Endothelial cell of hepatic sinusoid (primary cell): ENCODE measurements around the gene SDF2L1.
"Not testable (repeated sequence)": the region's sequence is repeated elsewhere in the genome, so short reads cannot be mapped to it uniquely, and the experiment has no call there.

Source experiments
- in situ Hi-C: cut with HindIII; loops from 2 replicates; pipeline ENCODE4 v1.10.0; 2017; ENCODE audit warnings: low sequenced_read_pairs

Gene SDF2L1

DNA sequence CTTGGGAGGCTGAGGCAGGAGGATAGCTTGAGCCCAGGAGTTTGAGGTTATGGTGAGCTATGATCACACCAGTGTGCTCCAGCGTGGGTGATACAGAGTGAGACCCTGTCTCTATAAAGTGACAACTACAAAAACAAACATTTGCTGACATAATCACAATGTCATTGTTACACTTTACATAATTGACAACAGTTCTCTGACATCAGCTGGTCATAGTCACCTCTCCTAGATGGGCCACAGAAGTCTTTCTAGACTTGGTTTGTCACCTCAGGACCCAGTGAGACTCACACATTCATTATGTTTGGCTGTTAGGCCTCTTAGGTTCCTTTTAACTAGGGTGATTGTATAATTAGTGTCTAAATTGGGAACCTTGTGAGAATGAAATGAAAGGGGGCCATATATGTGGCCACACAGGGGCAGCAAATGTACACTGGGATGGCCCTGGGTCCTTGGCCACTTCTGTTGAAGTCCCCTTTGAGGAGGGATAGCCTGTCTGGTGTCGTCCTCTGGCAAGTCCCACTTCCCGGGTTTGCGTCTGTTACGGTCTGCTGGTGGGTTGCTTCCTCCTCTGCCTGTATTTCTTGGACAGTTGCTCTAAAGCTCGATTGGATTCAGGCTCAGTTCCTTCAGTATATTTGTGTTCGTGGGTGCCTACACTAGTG lies 17.9 kb downstream of the SDF2L1 start:
- in situ Hi-C loops, result no loop called here

GRCh38 chr22:21660904-21661303 lies 18.8 kb downstream of the SDF2L1 start:
- in situ Hi-C loops, result no loop called here

DNA sequence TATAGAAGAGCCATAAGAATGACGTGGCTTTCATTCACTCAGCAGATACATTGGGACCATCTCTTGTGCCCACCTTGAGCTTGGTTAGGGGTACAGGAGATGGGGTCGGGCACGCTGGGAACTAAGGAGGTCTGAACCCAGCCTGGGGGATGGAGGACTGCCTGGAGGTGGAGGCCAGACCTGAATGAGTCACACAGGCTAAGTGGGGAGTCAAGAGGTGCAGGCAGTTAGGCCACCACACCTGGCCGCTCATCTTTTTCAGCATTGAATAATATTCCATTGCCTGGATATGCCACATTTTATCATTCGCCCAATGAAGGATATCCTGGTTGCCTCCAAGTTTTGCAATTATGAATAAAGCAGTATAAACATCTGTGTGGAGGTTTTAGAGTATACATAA lies 19.9 kb downstream of the SDF2L1 start:
- in situ Hi-C loops, result no loop called here

- in situ Hi-C loops, result no loop called here
These were observed 21.6 kb downstream of the SDF2L1 start for GRCh38 chr22:21663738-21664137.

DNA sequence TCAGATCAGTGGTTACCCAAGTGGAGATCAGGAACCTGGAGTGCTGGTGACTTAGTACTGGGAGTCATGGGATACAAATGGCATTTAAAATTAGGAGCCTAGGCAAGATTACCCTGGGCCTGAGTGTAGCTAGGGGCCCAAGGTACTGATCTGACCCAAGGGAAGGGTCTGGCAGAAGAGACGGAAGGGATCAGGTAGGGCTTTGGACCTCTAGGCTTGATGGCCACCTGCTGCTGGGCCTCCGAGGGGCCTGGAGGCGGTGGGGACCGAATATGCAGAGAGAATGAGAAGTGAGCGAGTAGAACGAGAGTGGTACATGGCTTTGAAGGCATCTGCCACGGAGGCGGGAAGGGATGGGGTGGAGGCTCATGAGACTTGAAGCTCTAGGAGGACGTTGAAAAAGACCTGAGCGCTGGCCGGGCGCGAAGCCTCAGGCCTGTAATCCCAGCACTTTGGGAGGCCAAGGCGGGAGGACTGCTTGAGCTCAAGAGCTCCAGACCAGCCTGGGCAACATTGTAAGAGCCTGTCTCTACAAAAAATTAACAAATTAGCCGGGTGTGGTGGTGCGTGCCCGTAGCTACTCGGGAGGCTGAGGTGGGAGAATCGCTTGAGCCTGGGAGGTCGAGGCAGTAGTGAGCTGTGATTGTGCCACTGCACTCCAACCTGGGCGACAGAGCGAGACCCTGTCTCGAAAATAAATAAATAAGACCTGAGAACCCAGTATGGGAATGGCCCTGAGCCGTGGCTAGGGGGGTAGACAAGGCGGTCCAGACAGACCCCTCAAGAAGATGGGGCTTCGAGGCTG lies 23.1 kb downstream of the SDF2L1 start:
- in situ Hi-C loops, result no loop called here

DNA sequence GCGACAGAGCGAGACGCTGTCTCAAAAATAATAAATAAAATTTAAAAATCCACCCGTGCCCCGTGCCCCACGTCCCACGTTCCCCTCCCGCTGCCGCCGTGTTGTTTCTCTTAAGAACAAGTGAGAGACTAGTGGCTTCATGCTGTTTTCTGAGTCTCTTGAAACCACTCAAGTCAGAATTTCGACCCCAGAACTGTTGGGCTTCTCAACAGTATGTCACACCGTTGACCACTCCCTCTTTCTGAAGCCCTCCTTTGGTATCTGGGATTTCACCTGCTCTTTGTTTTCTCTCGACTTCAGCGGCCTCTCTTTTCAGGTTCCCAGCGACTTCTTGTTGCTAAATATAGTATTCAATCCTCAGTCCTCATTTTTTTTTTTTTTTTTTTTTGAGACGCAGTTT lies 24.7 kb downstream of the SDF2L1 start:
- in situ Hi-C loops, result no loop called here

DNA sequence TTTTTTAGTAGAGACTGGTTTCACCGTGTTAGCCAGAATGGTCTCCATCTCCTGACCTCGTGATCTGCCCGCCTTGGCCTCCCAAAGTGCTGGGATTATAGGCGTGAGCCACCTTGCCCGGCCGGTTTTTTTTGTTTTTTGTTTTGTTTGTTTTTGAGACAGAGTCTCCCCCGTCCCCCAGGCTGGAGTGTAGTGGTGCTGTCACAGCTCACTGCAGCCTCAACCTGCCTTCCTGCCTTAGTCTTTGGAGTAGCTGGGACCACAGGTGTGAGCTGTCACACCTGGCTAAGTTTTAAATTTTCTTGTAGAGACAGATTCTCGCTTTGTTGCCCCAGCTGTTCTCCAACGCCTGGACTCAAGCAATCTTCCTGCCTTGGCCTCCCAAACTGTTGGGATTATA lies 26.9 kb downstream of the SDF2L1 start:
- in situ Hi-C loops, result no loop called here

DNA sequence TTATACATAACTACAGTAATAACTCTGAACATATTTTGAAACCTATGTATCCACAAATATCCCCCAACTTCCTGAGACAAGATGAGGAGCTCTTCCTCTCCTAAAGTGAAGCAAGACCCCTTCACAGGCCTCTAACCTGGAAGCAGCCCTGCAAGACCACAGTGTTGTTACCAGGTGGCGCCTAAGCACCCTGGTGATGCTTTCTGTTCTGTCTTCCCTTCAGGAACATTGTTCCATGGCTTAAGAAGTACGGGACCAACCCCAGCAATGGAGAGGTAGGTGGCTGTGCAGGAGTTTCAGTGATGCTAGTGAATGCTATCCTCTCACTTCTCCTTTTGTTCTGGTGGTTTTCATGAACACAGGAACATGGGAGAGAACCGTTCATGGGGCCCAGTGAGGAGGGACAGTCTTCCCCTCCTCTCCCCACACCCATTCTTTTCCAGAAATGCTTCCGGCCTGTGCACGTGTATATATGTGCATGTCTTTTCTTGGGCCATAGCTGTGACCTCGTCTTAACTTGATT lies 30.1 kb downstream of the SDF2L1 start:
- in situ Hi-C loops, result no loop called here

DNA sequence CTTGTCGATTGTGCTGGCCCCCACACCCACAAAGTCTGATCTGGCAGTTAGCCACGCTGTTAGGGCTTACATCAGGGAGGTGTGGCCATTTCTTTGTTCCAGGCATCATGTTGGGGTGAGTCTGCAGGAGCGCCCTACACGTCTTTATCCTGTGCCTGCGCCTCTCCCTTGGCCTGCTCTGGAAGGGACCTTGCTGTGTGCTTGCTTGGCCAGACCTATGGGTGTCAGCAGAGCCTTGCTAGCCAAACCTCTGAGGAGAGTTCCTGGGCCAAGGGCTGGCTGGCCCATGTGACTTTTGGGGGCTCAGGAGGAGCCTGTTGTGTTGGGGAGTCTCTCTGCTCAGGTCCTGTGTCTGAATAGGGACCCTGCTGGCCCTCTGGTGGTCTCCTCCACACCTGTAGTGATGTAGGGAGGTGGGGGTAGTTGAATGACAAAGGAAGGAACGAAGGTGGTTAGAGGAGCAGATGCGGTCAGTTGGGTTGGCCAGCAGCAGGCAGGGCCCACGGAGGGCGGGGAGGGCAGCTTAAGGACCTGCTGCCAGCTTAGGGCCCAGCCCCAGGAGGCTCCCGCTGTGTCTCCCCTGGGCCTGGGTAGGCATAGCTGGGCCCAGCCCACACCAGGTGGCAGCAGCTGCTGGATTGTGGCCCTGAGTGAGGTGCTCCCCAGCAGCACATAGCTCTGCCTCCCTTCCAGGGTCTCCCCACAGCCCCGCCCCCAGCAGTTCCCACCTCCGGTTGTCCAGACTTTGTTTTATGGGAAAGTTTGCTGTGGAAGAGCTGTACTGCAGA lies 31.6 kb downstream of the SDF2L1 start:
- in situ Hi-C loops, result no loop called here

DNA sequence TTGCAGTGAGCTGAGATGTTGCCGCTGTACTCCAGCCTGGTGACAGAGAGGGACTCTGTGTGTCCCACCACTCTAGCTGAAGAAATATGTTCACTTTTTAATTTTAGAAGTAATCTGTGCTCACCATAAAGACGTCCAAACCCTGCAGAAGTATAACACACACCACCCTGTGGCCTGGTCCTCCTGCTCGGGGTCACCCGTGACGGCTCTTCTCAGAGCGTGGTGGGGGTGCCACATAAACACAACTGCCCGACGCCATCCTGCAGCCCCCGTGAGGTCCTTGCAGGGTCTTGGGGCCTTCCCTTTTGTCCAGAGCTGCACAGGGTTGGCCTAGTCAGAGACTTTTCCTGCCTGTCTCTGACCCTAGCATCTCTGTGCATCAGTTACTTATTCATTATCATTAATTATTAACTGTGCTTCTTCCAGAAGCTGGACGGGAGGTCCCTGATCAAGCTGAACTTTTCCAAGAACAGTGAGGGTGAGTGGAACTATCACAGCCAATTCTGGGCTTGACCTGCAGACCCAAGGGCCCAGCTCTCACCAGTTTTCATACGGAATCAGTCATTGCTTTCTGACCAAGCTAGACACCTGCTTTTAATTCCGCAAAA lies 32.6 kb downstream of the SDF2L1 start:
- in situ Hi-C loops, result no loop called here

- in situ Hi-C loops, result no loop called here
These were observed 35.7 kb downstream of the SDF2L1 start for GRCh38 chr22:21677606-21678443.

DNA sequence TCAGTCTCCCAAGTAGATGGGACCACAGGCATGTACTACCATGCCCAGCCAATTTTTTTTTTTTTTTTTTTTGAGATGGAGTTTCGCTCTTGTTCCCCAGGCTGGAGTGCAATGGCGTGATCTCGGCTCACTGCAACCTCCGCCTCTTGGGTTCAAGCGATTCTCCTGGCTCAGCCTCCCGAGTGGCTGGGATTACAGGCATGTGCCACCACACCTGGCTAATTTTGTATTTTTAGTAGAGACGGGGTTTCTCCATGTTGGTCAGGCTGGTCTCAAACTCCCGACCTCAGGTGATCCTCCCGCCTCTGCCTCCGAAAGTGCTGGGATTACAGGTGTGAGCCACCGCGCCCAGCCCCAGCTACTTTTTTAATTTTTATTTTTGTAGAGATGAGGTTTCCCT lies 36.7 kb downstream of the SDF2L1 start:
- in situ Hi-C loops, result not testable (repeated sequence)

DNA sequence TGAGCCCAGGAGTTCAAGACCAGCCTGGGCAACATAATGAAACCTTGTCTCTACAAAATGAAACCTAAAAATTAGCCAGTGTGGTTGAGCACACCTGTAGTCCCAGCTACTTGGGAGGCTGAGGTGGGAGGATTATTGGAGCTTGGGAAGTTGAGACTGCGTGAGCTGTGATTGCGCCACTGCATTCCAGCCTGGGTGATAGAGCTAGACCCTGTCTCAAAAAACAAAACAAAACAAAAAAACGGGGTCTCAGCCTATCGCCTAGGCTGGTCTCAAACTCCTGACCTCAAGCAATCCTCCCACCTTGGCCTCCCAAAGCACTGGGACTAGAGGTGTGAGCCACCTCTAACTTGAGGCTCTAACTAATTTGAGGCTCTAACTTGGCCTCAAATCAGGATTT lies 37.3 kb downstream of the SDF2L1 start:
- in situ Hi-C loops, result no loop called here

GRCh38 chr22:21680830-21681565 lies 38.9 kb downstream of the SDF2L1 start:
- in situ Hi-C loops, result no loop called here

GRCh38 chr22:21681566-21682370 lies 39.7 kb downstream of the SDF2L1 start:
- in situ Hi-C loops, result no loop called here

GRCh38 chr22:21682385-21683175 lies 40.5 kb downstream of the SDF2L1 start:
- in situ Hi-C loops, result no loop called here

DNA sequence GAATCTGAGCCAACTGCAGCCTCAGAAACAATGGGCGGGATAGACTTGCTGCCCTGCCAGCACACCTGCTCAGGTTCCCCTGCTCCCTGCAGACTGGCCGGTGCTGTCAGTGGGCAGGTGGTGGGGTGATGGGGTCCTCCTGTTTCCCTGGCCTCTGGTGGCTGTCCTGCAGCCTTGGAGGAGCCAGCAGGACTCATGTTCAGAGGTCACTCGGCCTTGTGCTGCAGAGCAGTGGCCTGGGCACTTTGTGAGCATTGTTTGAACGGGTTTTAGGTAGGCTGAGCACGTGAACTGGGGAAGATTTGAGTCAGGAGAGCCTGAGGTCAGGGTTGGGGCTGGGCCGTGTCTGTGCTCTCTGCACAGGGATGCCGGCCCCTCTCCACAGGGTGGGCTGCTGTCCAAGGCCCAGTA lies 41.3 kb downstream of the SDF2L1 start:
- in situ Hi-C loops, result no loop called here
